GM12874 (cell line): ENCODE data around the gene SKIC2.

ENCODE experiments used
- TF ChIP-seq, protein P1 (sequence below): IDR thresholded peaks from 2 replicates; pipeline ENCODE4 v1.5.1; 2011; ENCODE audit warnings: low read depth, mild to moderate bottlenecking, control low read depth, low read length, moderate library complexity; ENCODE audit not compliant: insufficient read depth

SKIC2 gene

DNA sequence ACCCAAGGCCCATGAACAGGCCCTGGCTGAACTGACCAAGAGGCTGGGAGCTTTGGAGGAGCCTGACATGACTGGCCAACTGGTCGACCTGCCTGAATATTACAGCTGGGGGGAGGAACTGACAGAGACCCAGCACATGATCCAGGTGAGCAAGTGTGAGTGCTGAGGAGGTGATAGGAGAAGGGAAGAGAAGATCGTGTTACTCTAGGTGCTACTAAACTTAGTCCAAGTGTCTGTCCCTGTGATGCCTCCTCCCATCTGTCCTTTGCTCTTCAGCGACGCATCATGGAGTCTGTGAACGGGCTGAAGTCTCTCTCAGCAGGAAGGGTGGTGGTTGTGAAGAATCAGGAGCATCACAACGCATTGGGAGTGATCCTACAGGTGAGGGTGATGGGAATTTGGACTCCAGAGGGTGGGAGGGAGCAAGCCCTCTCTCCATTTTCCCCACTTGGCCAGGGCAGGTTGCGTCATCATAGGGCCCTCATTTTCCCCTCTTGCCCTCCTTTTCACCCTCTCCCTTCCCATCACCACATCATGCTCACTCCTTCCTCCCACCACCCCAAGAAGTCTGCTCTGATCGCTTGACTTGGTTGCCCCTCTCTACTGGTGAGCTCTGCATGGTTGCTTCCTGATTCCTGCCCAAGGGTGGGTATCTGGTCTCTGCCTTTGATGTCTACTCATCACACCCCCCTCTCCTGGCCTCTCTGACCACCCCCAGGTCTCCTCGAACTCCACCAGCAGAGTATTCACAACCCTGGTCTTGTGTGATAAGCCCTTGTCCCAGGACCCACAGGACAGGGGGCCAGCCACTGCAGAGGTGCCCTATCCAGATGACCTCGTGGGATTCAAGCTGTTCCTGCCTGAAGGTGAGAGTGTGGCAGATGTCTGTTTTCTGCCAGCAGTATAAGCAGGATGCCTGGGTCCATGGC lies 8.3 kb downstream of the SKIC2 start:
- TF ChIP-seq, protein P1, sequence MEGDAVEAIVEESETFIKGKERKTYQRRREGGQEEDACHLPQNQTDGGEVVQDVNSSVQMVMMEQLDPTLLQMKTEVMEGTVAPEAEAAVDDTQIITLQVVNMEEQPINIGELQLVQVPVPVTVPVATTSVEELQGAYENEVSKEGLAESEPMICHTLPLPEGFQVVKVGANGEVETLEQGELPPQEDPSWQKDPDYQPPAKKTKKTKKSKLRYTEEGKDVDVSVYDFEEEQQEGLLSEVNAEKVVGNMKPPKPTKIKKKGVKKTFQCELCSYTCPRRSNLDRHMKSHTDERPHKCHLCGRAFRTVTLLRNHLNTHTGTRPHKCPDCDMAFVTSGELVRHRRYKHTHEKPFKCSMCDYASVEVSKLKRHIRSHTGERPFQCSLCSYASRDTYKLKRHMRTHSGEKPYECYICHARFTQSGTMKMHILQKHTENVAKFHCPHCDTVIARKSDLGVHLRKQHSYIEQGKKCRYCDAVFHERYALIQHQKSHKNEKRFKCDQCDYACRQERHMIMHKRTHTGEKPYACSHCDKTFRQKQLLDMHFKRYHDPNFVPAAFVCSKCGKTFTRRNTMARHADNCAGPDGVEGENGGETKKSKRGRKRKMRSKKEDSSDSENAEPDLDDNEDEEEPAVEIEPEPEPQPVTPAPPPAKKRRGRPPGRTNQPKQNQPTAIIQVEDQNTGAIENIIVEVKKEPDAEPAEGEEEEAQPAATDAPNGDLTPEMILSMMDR, result no peak

DNA sequence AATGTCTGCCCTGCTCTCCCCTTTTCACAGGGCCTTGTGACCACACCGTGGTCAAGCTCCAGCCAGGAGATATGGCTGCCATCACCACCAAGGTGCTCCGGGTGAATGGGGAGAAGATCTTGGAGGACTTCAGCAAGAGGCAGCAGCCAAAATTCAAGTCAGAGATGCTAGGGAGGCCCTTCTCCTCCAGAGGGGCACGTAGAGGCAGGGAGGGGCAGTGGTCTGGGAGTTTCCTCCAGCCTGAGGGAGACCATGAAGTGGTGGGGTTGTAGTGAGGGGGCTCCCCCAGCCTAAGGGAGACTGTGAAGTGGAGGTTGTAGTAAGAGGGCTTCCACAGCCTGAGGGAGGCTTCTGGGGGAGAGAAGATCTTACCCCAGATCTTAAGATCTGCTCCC lies 8.9 kb downstream of the SKIC2 start:
- TF ChIP-seq, protein P1, result no peak

DNA sequence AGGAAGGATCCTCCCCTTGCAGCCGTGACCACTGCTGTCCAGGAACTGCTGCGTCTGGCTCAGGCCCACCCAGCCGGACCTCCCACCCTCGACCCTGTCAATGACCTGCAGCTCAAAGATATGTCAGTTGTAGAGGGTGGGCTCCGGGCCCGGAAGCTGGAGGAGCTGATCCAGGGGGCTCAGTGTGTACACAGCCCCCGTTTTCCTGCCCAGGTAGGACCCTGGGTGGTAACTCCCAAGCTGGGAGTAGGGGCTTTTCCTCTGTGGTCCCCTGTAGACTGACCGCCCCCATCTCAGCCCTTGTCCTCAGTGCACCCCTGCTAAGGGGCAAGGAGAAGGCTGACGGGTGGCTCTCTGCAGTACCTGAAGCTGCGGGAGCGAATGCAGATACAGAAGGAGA lies 9.4 kb downstream of the SKIC2 start:
- TF ChIP-seq, protein P1, result no peak

DNA sequence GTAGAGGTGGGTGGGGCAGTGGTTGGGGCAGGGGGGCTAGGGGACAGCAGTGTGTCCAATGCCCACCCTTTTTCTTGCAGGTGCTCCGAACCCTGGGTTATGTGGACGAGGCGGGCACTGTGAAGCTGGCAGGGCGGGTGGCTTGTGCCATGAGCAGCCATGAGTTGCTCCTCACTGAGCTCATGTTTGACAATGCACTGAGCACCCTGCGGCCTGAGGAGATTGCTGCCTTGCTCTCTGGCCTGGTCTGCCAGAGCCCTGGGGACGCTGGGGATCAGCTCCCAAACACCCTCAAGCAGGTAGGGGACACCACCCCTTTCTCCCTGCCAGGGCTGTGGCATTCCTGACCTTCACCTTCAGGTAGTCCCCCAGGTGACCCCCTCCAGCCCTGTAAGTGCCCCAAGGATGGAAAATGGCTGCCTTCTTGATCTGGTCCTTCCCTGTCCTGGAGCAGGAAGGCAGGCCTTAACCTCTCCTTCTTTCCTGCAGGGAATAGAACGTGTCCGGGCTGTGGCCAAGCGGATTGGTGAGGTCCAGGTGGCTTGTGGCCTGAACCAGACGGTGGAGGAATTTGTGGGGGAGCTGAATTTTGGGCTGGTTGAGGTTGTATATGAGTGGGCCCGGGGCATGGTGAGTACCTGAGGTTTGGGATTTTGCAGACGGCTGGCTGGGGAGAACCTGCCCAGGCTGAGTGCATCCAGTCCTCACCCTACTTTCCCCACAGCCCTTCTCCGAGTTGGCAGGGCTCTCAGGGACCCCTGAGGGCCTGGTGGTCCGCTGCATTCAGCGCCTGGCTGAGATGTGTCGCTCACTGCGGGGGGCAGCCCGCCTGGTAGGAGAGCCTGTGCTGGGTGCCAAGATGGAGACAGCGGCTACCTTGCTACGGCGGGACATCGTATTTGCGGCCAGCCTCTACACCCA lies 10.1 kb downstream of the SKIC2 start:
- TF ChIP-seq, protein P1, result no peak

DNA sequence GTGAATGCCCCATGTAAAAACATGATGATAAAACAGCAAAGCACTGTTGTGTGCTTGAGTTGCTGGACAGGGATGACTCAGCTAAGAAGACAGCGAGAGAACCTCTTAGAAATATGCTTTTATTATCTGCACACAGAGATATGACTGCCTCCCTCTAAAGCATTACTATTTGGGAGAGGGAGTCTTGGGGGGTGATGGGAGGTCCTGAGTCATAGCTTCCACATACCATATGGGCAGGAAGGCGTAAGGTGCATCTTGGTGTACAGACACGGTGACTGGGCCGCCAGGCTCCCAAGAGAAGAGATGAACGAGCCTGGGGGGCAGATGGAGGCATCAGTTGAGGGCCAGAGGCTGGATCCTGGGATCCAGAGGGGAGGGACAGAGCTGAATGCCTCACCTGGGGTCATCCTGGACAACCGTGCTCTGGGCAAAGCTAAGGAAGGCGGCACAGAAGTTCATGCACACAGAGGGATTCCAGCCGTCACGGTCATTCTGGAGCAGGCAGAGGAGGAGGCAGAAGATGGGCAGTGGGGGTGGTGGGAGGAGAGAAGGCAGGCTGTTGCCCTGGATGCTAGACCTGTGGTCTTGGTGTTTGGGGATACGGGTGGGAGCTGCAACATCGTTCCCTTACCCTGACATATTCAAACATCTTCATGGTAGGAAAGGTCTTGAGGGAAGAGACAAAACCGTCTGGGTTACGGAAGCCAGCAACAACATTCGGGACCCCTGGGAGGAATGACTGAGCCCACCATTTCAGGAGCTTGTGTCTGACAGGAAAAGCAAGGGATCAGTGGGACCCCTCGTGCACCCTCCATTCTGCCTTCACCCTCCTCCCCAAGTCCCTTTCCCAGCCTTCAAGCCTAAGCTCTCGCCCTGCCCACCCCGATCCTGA lies 11.0 kb downstream of the SKIC2 start:
- TF ChIP-seq, protein P1, result no peak

DNA sequence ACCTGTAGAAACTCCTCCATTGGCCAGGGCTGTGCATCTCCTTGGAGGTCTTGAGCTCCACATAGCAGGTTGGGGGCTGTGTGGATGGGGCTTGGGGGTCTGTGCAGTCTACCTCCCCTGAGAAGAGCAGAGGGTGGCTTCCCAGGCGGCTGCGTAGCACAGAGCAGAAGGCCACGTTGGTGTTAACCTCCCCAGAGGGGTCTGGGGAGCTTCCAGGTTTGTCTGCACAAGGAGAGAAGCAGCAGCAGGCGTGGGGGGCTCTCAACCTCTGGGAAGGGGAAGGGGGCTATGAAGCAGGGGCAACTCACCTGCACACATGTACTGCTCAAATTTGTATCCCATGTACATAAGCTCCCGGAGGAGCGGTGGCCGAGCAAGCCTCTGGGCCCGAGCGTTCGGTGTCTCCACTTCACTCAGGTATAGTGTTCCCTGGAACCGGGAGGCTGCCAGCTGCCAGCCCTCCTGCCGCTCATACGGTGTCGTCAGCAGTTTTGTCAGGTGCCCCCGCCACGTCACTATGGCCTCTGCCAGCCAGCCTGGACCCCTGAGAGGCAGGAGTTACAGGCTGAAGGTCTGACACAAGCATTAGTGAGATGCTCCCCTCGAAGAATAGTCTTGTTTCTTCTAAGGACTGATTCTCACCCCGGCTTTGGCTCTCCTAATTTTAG lies 11.8 kb downstream of the SKIC2 start:
- TF ChIP-seq, protein P1, result no peak
